Measurements from ENCODE around the gene PRKN. TPM values are rescaled to one million over a fixed set of nuclear protein-coding genes. Genes with fewer than 3 reads are reported as not detected.

Gene PRKN
- total and polyA plus RNA-seq, 2 donors (not counting 3 experiments of a cell fraction or from before 2014, with no cell fraction given): 0.06 TPM; not detected in 1

DNA sequence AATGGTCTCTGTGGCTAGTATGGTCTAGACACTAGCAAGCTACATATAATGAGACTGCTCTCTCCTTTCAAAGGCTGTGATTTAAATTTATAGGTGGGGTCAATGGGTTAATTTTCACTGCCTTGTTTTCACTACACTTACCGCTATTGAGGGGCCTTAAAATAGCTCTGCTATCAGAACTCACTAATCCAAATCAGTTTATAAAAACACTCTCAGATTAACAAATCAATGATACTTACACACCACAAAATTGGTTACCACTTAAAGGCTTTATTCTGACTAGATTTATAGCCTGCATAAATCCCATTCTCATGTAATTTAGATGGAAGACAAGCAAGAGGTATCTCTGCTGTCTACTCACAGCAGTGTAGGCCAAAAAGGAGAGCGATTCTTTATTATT lies 1140.7 kb downstream of the PRKN start:
- Histone ChIP-seq H3K27me3 (ENCODE audit: control insufficient read depth in 2 of 2, insufficient read depth in 2 of 2, low read length in 2 of 2) (no peaks in the 10 kb centered on the region), H3K4me3 (replicated peaks in 1 of 3; ENCODE audit: insufficient read depth in 1 of 3, low read depth in 1 of 3, low read length in 3 of 3) (no peak overlapping the region), H3K36me3 (ENCODE audit: control insufficient read depth in 2 of 2, extremely low read depth in 1 of 2, insufficient read depth in 2 of 2, low read length in 2 of 2) (no peaks in the 10 kb centered on the region), H3K9me3 (replicated peaks; ENCODE audit: control insufficient read depth, insufficient read depth, low read length) (no peaks in the 10 kb centered on the region), H3K27ac (ENCODE audit: insufficient read depth, low read depth, low read length) (no peak overlapping the region), H3K79me2 (ENCODE audit: control insufficient read depth, insufficient read depth, low read length) (no peaks in the 10 kb centered on the region), H2AFZ (ENCODE audit: low read depth, low read length) (no peak overlapping the region), H3K9me1 (replicated peaks; ENCODE audit: control insufficient read depth, extremely low read depth, insufficient read depth, low read length) (no peaks in the 10 kb centered on the region), H3K4me1 (ENCODE audit: control insufficient read depth, extremely low read depth, insufficient read depth, low read length) (no peaks in the 10 kb centered on the region), H3K4me2 (ENCODE audit: insufficient read depth, low read length) (no peak overlapping the region), H4K20me1 (replicated peaks; ENCODE audit: control insufficient read depth, extremely low read depth, insufficient read depth, low read length) (no peaks in the 10 kb centered on the region), H3K9ac (replicated peaks; ENCODE audit: extremely low read depth, insufficient read depth, low read length) (no peak overlapping the region)
- DNase-seq (ENCODE audit: low read depth, low spot score) (no peak), FAIRE-seq (no peak)
- intact Hi-C loops (cut with micrococcal nuclease) (no loop called here), dilution Hi-C loops (cut with MboI; ENCODE audit: extremely low pct_ligation_motif_present, low sequenced_read_pairs) (no loop called here)
- CTCF ChIA-PET: no interaction called here
- TF ChIP-seq JUN (IDR thresholded peaks at IDR 0.05; ENCODE audit: borderline replicate concordance, insufficient read depth, insufficient read length, low read depth): no peak
- TF ChIP-seq, protein P1, sequence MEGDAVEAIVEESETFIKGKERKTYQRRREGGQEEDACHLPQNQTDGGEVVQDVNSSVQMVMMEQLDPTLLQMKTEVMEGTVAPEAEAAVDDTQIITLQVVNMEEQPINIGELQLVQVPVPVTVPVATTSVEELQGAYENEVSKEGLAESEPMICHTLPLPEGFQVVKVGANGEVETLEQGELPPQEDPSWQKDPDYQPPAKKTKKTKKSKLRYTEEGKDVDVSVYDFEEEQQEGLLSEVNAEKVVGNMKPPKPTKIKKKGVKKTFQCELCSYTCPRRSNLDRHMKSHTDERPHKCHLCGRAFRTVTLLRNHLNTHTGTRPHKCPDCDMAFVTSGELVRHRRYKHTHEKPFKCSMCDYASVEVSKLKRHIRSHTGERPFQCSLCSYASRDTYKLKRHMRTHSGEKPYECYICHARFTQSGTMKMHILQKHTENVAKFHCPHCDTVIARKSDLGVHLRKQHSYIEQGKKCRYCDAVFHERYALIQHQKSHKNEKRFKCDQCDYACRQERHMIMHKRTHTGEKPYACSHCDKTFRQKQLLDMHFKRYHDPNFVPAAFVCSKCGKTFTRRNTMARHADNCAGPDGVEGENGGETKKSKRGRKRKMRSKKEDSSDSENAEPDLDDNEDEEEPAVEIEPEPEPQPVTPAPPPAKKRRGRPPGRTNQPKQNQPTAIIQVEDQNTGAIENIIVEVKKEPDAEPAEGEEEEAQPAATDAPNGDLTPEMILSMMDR (IDR thresholded peaks at IDR 0.05; ENCODE audit: extremely low read depth in 1 of 2, insufficient read depth in 1 of 2, low read depth in 1 of 2, low read length in 2 of 2): no peak
- TF ChIP-seq POLR2AphosphoS5 (IDR thresholded peaks at IDR 0.05; ENCODE audit: insufficient read depth, low read depth, low read length): no peak
- TF ChIP-seq MYC (IDR thresholded peaks at IDR 0.05; ENCODE audit: low read depth, low read length): no peak
- no peak for TF ChIP-seq POLR2A (IDR thresholded peaks at IDR 0.05; ENCODE audit: low read depth, low read length)
- no peak for TF ChIP-seq GATA2 (IDR thresholded peaks at IDR 0.05; ENCODE audit: insufficient read depth, insufficient read length, low read depth, low read length)
- TF ChIP-seq EZH2 (IDR thresholded peaks at IDR 0.05; ENCODE audit: borderline replicate concordance, low read depth, low read length, severe bottlenecking): no peak
- TF ChIP-seq FOS (IDR thresholded peaks at IDR 0.05; ENCODE audit: borderline replicate concordance, insufficient read depth, low read length): no peak
- TF ChIP-seq, protein P2, sequence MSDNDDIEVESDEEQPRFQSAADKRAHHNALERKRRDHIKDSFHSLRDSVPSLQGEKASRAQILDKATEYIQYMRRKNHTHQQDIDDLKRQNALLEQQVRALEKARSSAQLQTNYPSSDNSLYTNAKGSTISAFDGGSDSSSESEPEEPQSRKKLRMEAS (IDR thresholded peaks at IDR 0.05; ENCODE audit: insufficient read depth, insufficient read length): no peak
- POLR2A ChIA-PET: no interaction called here
- BruUV-seq (replicated peaks): no TSS peak

Measured in endothelial cell of umbilical vein (primary cell).